SJSA1 (cell line): ENCODE measurements around the gene KCNAB1. TPM values are rescaled to one million over a fixed set of nuclear protein-coding genes. Genes with fewer than 3 reads are reported as not detected.
A peak's percentile ranks its signal among the peaks of the same experiment; 100 is the strongest.

Experiments
- DNase-seq, 2 experiments: peaks; one replicate each; pipeline ENCODE4 v3.0.0-alpha.2; 2015 to 2020; ENCODE audit warnings: low spot score in 2 of 2, low read depth in 1 of 2
- H3K27ac ChIP-seq: fragments of 250-450 bp; sonication (Bioruptor Pico); 2 replicates; pipeline ENCODE4 v1.5.1; 2020; ENCODE audit warnings: mild to moderate bottlenecking, moderate library complexity
- H3K27me3 ChIP-seq: fragments of 250-450 bp; sonication (Bioruptor Pico); replicated peaks from 2 replicates; pipeline ENCODE4 v1.5.1; 2020; ENCODE audit warnings: mild to moderate bottlenecking, moderate library complexity
- H3K36me3 ChIP-seq: fragments of 250-450 bp; sonication (Bioruptor Pico); 2 replicates; pipeline ENCODE4 v1.5.1; 2020; ENCODE audit warnings: mild to moderate bottlenecking
- H3K4me1 ChIP-seq: fragments of 250-450 bp; sonication (Bioruptor Pico); replicated peaks from 2 replicates; pipeline ENCODE4 v1.6.1; 2021; ENCODE audit warnings: mild to moderate bottlenecking
- H3K4me3 ChIP-seq: fragments of 250-450 bp; sonication (Bioruptor Pico); 2 replicates; pipeline ENCODE4 v1.5.1; 2020; ENCODE audit warnings: mild to moderate bottlenecking
- H3K9me3 ChIP-seq: fragments of 250-450 bp; sonication (Bioruptor Pico); replicated peaks from 2 replicates; pipeline ENCODE4 v1.5.1; 2020; ENCODE audit warnings: mild to moderate bottlenecking
- total RNA-seq: library from RNA; depleted of rRNA; stranded (reverse); fragments of >200 nt; shearing (Covaris generic); gene quantifications from 2 replicates; pipeline ENCODE4 v1.2.3, GENCODE V29; 2014

KCNAB1 gene
- total RNA-seq, 1 experiment from 2014 or later: 1.6 TPM

GRCh38 chr3:156148345-156148945, 28.1 kb downstream of the KCNAB1 start:
- H3K27ac ChIP-seq: no peak overlapping the region
- peaks cover 26% of the 10 kb centered on the region for H3K4me1 ChIP-seq
- H3K27me3 ChIP-seq: 0 out of 2 replicates have a peak, but pooled peaks cover 3% of the 10 kb centered on the region
- H3K4me3 ChIP-seq: no peak overlapping the region
- no peaks in the 10 kb centered on the region for H3K9me3 ChIP-seq
- no peaks in the 10 kb centered on the region for H3K36me3 ChIP-seq
- DNase-seq: no peak

GRCh38 chr3:156148946-156149381, 28.6 kb downstream of the KCNAB1 start:
- Histone ChIP-seq H3K9me3 (no peaks in the 10 kb centered on the region), H3K4me1 (peaks cover 26% of the 10 kb centered on the region), H3K4me3 (no peak overlapping the region), H3K36me3 (no peaks in the 10 kb centered on the region), H3K27ac (no peak overlapping the region), H3K27me3 (0 out of 2 replicates have a peak, but pooled peaks cover 2% of the 10 kb centered on the region)
- no peak for DNase-seq

- no peak overlapping the region for H3K27ac ChIP-seq
- no peaks in the 10 kb centered on the region for H3K27me3 ChIP-seq
- no peak overlapping the region for H3K4me3 ChIP-seq
- peaks cover 26% of the 10 kb centered on the region for H3K4me1 ChIP-seq
- no peaks in the 10 kb centered on the region for H3K9me3 ChIP-seq
- DNase-seq: no peak
- no peaks in the 10 kb centered on the region for H3K36me3 ChIP-seq
Measured at GRCh38 chr3:156149876-156150275, 29.5 kb downstream of the KCNAB1 start.

GRCh38 chr3:156150434-156151066, 30.2 kb downstream of the KCNAB1 start:
- no peak overlapping the region for H3K27ac ChIP-seq
- H3K27me3 ChIP-seq: no peaks in the 10 kb centered on the region
- H3K36me3 ChIP-seq: no peaks in the 10 kb centered on the region
- no peak overlapping the region for H3K4me3 ChIP-seq
- DNase-seq: peak in 1 of 2 experiments; percentile 68
- H3K4me1 ChIP-seq: peaks cover 26% of the 10 kb centered on the region
- H3K9me3 ChIP-seq: no peaks in the 10 kb centered on the region

GRCh38 chr3:156151824-156152428, 31.5 kb downstream of the KCNAB1 start:
- H3K27ac ChIP-seq: peak overlapping the region; percentile 53; the same call in 1 of the 2 replicates
- H3K9me3 ChIP-seq: no peaks in the 10 kb centered on the region
- H3K36me3 ChIP-seq: no peaks in the 10 kb centered on the region
- H3K27me3 ChIP-seq: no peaks in the 10 kb centered on the region
- DNase-seq: peak; percentile 53 to 71
- no peak overlapping the region for H3K4me3 ChIP-seq
- peaks cover 26% of the 10 kb centered on the region for H3K4me1 ChIP-seq

GRCh38 chr3:156158656-156159295, 38.4 kb downstream of the KCNAB1 start:
- H3K36me3 ChIP-seq: no peaks in the 10 kb centered on the region
- H3K4me1 ChIP-seq: no peaks in the 10 kb centered on the region
- H3K9me3 ChIP-seq: no peaks in the 10 kb centered on the region
- H3K4me3 ChIP-seq: no peak overlapping the region
- no peak overlapping the region for H3K27ac ChIP-seq
- H3K27me3 ChIP-seq: no peaks in the 10 kb centered on the region
- DNase-seq: no peak

- Histone ChIP-seq H3K27ac (no peak overlapping the region), H3K27me3 (no peaks in the 10 kb centered on the region), H3K9me3 (no peaks in the 10 kb centered on the region), H3K4me3 (no peak overlapping the region), H3K36me3 (no peaks in the 10 kb centered on the region), H3K4me1 (no peaks in the 10 kb centered on the region)
- no peak for DNase-seq
Measured at GRCh38 chr3:156160647-156161046, 40.3 kb downstream of the KCNAB1 start.

- H3K27me3 ChIP-seq: no peaks in the 10 kb centered on the region
- H3K4me3 ChIP-seq: no peak overlapping the region
- H3K36me3 ChIP-seq: no peaks in the 10 kb centered on the region
- DNase-seq: peak in 1 of 2 experiments; percentile 12
- no peaks in the 10 kb centered on the region for H3K9me3 ChIP-seq
- no peaks in the 10 kb centered on the region for H3K4me1 ChIP-seq
- H3K27ac ChIP-seq: no peak overlapping the region
Measured at GRCh38 chr3:156161172-156161571, 40.8 kb downstream of the KCNAB1 start.

- no peak for DNase-seq
- Histone ChIP-seq H3K36me3 (no peaks in the 10 kb centered on the region), H3K27ac (no peak overlapping the region), H3K27me3 (no peaks in the 10 kb centered on the region), H3K4me3 (no peak overlapping the region), H3K4me1 (no peaks in the 10 kb centered on the region), H3K9me3 (no peaks in the 10 kb centered on the region)
Measured at GRCh38 chr3:156163848-156164247, 43.5 kb downstream of the KCNAB1 start.

- no peak for DNase-seq
- Histone ChIP-seq H3K9me3 (no peaks in the 10 kb centered on the region), H3K27ac (no peak overlapping the region), H3K4me1 (no peaks in the 10 kb centered on the region), H3K36me3 (no peaks in the 10 kb centered on the region), H3K4me3 (no peak overlapping the region), H3K27me3 (no peaks in the 10 kb centered on the region)
Measured at GRCh38 chr3:156166808-156167207, 46.4 kb downstream of the KCNAB1 start.

GRCh38 chr3:156170571-156170970, 50.2 kb downstream of the KCNAB1 start:
- Histone ChIP-seq H3K4me3 (no peak overlapping the region), H3K9me3 (no peaks in the 10 kb centered on the region), H3K36me3 (no peaks in the 10 kb centered on the region), H3K27ac (no peak overlapping the region), H3K27me3 (no peaks in the 10 kb centered on the region), H3K4me1 (no peaks in the 10 kb centered on the region)
- DNase-seq: no peak

GRCh38 chr3:156171281-156172267, 51.2 kb downstream of the KCNAB1 start:
- no peak overlapping the region for H3K4me3 ChIP-seq
- H3K4me1 ChIP-seq: no peaks in the 10 kb centered on the region
- DNase-seq: no peak
- no peaks in the 10 kb centered on the region for H3K36me3 ChIP-seq
- H3K9me3 ChIP-seq: no peaks in the 10 kb centered on the region
- no peak overlapping the region for H3K27ac ChIP-seq
- H3K27me3 ChIP-seq: no peaks in the 10 kb centered on the region

- Histone ChIP-seq H3K36me3 (no peaks in the 10 kb centered on the region), H3K27ac (no peak overlapping the region), H3K9me3 (no peaks in the 10 kb centered on the region), H3K27me3 (no peaks in the 10 kb centered on the region), H3K4me3 (no peak overlapping the region), H3K4me1 (no peaks in the 10 kb centered on the region)
- DNase-seq: no peak
Measured at GRCh38 chr3:156172536-156172935, 52.2 kb downstream of the KCNAB1 start.
